ENCODE measurements around the gene SLC25A42.

DNA sequence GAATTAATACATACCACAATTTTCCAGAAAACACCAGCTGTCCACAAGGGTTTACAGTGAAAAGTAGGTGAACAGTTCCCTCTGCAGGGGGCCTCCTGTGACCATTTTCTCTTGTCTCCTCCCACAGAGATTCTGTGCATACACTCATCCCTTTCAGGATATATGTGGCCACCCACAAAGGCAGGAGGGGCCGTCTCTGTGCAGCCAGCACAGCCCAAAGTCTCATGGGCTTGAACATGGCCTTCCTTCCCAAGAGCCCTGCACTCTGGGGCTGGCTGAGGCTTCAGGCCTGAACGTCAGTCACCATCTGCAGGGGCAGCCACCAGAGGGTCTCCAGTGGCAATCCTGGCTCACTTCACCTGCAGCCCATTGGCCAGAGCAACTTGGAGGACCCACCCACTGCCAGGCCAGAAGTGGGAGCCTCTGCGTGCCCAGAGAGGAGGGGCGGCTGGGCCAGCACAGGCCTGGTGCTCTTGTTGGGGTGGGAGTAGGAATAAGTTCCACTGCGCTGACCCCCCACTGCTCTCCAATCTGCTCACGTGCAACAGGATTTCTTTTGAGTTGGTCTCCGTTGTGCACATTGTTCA, 49.3 kb downstream of the SLC25A42 start:
- no peak for TF ChIP-seq POLR2A (IDR thresholded peaks at IDR 0.05)
- TF ChIP-seq, protein P1, sequence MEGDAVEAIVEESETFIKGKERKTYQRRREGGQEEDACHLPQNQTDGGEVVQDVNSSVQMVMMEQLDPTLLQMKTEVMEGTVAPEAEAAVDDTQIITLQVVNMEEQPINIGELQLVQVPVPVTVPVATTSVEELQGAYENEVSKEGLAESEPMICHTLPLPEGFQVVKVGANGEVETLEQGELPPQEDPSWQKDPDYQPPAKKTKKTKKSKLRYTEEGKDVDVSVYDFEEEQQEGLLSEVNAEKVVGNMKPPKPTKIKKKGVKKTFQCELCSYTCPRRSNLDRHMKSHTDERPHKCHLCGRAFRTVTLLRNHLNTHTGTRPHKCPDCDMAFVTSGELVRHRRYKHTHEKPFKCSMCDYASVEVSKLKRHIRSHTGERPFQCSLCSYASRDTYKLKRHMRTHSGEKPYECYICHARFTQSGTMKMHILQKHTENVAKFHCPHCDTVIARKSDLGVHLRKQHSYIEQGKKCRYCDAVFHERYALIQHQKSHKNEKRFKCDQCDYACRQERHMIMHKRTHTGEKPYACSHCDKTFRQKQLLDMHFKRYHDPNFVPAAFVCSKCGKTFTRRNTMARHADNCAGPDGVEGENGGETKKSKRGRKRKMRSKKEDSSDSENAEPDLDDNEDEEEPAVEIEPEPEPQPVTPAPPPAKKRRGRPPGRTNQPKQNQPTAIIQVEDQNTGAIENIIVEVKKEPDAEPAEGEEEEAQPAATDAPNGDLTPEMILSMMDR (IDR thresholded peaks at IDR 0.05 in 4 of 5, conservative IDR thresholded peaks at IDR 0.05 in 1 of 5): no peak
